Measurements from ENCODE around the gene PPIL1. TPM values are rescaled to one million over a fixed set of nuclear protein-coding genes. Genes with fewer than 3 reads are reported as not detected.
"Not testable (repeated sequence)": the region's sequence is repeated elsewhere in the genome, so short reads cannot be mapped to it uniquely, and the experiment has no call there.

Gene PPIL1
- total and polyA plus RNA-seq, 8 donors, result 0.87 to 33.7 (median 17.1) TPM; not detected in 1

GRCh38 chr6:36815962-36816735 lies 58.5 kb downstream of the PPIL1 start:
- TF ChIP-seq POLR2AphosphoS5 (IDR thresholded peaks at IDR 0.05) (no peak), POLR2A (IDR thresholded peaks at IDR 0.05) (no peak), EP300 (IDR thresholded peaks at IDR 0.05) (no peak)
- TF ChIP-seq, protein P1, sequence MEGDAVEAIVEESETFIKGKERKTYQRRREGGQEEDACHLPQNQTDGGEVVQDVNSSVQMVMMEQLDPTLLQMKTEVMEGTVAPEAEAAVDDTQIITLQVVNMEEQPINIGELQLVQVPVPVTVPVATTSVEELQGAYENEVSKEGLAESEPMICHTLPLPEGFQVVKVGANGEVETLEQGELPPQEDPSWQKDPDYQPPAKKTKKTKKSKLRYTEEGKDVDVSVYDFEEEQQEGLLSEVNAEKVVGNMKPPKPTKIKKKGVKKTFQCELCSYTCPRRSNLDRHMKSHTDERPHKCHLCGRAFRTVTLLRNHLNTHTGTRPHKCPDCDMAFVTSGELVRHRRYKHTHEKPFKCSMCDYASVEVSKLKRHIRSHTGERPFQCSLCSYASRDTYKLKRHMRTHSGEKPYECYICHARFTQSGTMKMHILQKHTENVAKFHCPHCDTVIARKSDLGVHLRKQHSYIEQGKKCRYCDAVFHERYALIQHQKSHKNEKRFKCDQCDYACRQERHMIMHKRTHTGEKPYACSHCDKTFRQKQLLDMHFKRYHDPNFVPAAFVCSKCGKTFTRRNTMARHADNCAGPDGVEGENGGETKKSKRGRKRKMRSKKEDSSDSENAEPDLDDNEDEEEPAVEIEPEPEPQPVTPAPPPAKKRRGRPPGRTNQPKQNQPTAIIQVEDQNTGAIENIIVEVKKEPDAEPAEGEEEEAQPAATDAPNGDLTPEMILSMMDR (IDR thresholded peaks at IDR 0.05), result no peak
- intact Hi-C loops (cut with DNase I; ENCODE audit: low total_unique reads), result no loop called here
- Histone ChIP-seq H3K4me1 (no peaks in the 10 kb centered on the region), H3K27me3 (no peaks in the 10 kb centered on the region), H3K36me3 (no peaks in the 10 kb centered on the region), H3K9me3 (no peaks in the 10 kb centered on the region), H3K27ac (no peak overlapping the region), H3K4me3 (no peak overlapping the region)
- WGBS, 5 donors, result 75 to 83% (median 78%) methylated on average over 6 to 7 of the region's 7 CpGs
- DNase-seq, result no peak

DNA sequence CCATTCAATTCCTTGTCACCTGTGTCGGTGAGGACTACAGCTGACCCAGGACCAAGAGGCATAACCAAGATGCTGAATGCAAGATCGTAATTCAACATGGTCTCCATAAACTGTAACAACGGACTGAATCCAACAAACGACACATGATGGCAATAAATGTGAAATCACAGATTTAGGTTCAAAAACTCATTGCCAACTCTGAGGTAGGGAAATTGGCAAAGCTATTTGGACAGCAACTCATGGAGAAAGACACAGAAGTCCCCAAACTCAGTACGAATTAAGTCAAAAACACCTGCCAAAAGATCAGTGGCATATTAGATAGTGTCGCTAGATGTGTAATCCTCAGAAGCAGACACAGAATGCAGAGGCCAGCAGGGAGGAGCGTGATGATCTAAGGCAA lies 60.4 kb downstream of the PPIL1 start:
- intact Hi-C loops (cut with DNase I; ENCODE audit: low total_unique reads), result no loop called here

GRCh38 chr6:36813526-36813925 lies 61.1 kb downstream of the PPIL1 start:
- Histone ChIP-seq H3K4me3 (no peak overlapping the region), H3K27me3 (no peaks in the 10 kb centered on the region), H3K36me3 (no peaks in the 10 kb centered on the region), H3K27ac (no peak overlapping the region), H3K9me3 (no peaks in the 10 kb centered on the region), H3K4me1 (no peaks in the 10 kb centered on the region)
- TF ChIP-seq EP300 (IDR thresholded peaks at IDR 0.05), result no peak
- TF ChIP-seq POLR2A (IDR thresholded peaks at IDR 0.05), result no peak
- TF ChIP-seq, protein P1 (IDR thresholded peaks at IDR 0.05), result no peak
- TF ChIP-seq POLR2AphosphoS5 (IDR thresholded peaks at IDR 0.05), result no peak
- intact Hi-C loops (cut with DNase I; ENCODE audit: low total_unique reads), result no loop called here
- 63 to 82% (median 65%) methylated on average over 3 of the region's 3 CpGs for WGBS, 5 donors
- no peak for DNase-seq

More for the DNA sequence above, 60.4 kb downstream of the PPIL1 start:
- Histone ChIP-seq H3K4me3 (no peak overlapping the region), H3K27ac (no peak overlapping the region), H3K36me3 (no peaks in the 10 kb centered on the region), H3K27me3 (no peaks in the 10 kb centered on the region), H3K9me3 (no peaks in the 10 kb centered on the region), H3K4me1 (no peaks in the 10 kb centered on the region)
- no peak for DNase-seq
- WGBS, 5 donors, result 91 to 96% (median 95%) methylated on average over 7 of the region's 7 CpGs
- TF ChIP-seq, protein P1 (IDR thresholded peaks at IDR 0.05), result no peak
- TF ChIP-seq POLR2AphosphoS5 (IDR thresholded peaks at IDR 0.05), result no peak
- TF ChIP-seq EP300 (IDR thresholded peaks at IDR 0.05), result no peak
- no peak for TF ChIP-seq POLR2A (IDR thresholded peaks at IDR 0.05)

DNA sequence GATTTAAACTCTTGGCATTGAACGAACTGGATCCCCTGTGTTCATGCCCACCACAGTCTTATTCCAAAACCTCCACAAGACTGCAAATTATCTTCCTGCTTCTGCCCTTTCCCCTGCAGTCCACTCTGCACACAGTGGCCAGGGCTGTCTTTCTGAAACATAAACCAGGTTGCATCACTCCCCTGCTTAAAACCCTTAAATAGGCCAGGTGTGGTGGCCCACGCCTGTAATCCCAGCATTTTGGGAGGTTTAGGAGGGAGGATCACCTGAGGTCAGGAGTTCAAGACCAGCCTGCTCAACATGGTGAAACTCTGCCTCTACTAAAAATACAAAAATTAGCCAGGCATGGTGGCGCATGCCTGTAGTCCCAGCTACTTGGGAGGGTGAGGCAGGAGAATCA lies 61.6 kb downstream of the PPIL1 start:
- H3K36me3 ChIP-seq; DNase-seq; H3K4me1 ChIP-seq; intact Hi-C loops (cut with DNase I; ENCODE audit: low total_unique reads); H3K9me3 ChIP-seq; H3K27me3 ChIP-seq; H3K27ac ChIP-seq; H3K4me3 ChIP-seq: not testable (repeated sequence)
- WGBS, 5 donors, result 86 to 98% (median 93%) methylated on average over 3 of the region's 3 CpGs

Data from stomach (tissue), 9 donors.